ENCODE results near the gene OR1I1. TPM values are rescaled to one million over a fixed set of nuclear protein-coding genes. Genes with fewer than 3 reads are reported as not detected.
A peak's percentile ranks its signal among the peaks of the same experiment; 100 is the strongest.
"Not testable (repeated sequence)": the region's sequence is repeated elsewhere in the genome, so short reads cannot be mapped to it uniquely, and the experiment has no call there.

The OR1I1 gene
- total RNA-seq, 1 donor from 2014 or later = not detected

DNA sequence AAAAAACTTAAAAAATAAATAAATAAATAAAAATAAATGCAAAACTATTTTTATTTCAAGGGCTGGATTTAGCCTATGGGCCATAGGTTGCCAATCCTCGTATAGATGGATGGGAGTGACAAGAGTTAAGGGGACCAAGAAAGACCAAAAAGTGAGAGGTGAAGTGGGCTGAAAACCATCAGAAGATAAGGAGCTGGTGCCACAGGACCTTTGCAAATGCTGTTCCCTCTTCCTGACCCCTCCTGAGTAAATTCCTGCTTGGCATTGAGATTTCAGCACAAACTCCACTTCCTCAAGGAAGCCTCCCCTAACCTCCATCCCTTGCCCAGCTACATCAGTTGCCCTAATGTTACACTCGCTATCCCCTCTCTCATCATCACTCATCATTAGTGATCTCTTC, 11.0 kb downstream of the OR1I1 start:
- DNase-seq (no peak), ATAC-seq (ENCODE audit: poor library complexity) (no peak)
- intact Hi-C loops (cut with DNase I) = loop anchor here (5.0 kb wide), 1 partner anchor 459 kb away; no protein-coding TSS in a partner anchor

DNA sequence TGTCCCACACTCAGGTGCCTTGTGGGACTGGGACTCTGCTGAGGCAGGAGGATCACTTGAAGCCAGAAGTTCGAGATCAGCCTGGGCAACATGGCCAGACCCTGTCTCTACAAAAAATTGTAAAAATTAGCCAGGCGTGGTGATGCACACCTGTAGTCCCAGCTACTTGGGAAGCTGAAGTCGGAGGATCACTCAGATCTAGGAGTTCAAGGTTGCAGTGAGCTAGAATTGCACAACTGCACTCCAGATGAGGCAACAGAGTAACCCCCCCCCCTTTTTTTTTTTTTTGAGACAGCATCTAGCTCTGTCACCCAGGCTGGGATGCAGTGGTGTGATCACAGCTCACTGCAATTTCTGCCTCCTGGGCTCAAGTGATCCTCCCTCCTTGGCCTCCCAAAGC, 14.2 kb downstream of the OR1I1 start:
- no peak for DNase-seq
- no peak for ATAC-seq (ENCODE audit: poor library complexity)
- intact Hi-C loops (cut with DNase I) = no loop called here

DNA sequence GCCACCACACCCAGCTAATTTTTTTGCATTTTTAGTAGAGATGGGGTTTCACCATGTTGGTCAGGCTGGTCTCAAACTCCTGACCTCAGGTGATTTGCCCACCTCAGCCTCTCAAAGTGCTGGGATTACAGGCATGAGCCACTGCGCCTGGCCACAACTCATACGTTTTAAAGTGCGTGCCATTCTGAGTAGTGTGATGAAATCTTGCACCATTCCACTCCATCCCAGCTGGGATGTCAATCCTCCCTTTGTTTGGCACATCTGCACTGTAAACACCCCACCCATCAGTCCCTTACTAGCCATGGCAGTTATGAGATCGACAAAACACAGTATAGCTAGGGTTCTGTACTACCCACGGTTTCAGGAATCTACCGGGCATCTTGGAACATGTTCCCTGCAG, 16.0 kb downstream of the OR1I1 start:
- ATAC-seq (ENCODE audit: poor library complexity); DNase-seq; intact Hi-C loops (cut with DNase I): not testable (repeated sequence)

DNA sequence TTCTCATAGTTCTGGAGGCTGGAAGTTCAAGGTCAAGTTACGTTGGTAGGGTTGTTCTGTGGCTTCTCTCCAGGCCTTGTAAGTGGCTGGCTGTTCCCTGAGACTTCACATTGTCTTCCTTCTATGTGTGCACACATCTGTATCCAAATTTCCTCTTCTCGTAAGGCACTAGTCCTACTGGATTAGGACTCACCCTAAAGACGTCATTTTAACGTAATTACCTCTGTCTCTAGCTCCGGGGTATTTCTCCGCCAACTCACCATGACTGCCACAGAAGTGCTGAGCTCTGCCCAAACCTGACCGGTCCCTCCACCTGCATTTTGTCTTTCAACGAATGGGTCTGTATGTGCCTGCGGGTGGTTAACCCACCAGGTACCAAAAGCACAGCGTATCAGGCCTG, 16.4 kb downstream of the OR1I1 start:
- no peak for ATAC-seq (ENCODE audit: poor library complexity)
- DNase-seq = no peak
- intact Hi-C loops (cut with DNase I) = no loop called here

DNA sequence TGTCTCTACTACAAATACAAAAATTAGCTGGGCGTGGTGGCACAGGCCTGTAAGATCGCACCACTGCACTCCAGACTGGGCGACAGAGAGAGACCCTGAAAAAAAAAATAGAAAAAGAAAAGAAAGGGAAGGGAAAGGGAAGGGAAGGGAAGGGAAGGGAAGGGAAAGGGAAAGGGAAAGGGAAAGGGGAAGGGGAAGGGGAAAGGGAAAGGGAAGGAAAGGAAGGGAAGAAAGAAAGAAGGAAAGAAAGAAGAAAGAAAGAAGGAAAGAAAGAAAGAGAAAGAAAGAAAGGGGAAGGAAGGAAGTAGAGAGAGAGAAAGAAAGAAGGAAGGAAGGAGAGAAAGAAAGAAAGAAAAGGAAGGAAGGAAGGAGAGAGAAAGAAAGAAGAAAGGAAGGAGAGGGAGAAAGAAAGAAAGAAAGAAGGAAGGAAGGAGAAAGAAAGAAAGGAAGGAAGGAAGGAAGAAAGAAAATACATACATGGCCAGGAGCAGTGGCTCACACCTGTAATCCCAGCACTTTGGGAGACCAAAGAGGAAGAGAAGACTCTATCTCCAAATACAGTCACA, 17.1 kb downstream of the OR1I1 start:
- no peak for DNase-seq
- ATAC-seq (ENCODE audit: poor library complexity) = no peak
- intact Hi-C loops (cut with DNase I) = no loop called here

DNA sequence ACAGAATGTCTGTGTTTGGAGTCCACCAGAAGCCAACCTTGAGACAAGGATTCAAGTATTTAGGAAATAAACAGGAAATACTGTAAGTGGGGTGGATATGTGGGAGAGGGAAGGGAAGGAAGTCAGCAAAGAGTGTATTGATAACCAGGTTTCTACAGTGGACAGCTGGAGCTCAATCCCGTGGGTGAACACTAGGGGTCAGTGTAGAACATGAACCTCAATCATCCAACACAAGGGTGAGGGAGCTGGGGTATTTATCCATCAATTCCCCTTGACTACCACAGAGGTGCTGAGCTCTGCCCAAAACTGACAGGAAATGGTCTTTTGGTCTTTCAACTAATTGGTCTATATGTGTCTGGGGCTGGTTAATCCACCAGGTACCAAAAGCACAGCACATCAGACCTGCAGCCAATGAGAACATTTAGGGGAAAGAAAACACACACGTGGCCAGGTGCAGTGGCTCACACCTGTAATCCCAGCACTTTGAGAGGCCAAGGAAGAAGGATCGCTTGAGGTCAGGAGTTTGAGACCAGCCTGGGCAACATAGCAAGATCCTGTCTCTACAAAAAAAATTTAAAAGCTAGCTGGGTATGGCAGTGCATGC, 19.6 kb downstream of the OR1I1 start:
- DNase-seq (no peak), ATAC-seq (ENCODE audit: poor library complexity) (peak; percentile 66)
- intact Hi-C loops (cut with DNase I) = loop anchor here (2.0 kb wide), 1 partner anchor 49 kb away; no protein-coding TSS in a partner anchor

DNA sequence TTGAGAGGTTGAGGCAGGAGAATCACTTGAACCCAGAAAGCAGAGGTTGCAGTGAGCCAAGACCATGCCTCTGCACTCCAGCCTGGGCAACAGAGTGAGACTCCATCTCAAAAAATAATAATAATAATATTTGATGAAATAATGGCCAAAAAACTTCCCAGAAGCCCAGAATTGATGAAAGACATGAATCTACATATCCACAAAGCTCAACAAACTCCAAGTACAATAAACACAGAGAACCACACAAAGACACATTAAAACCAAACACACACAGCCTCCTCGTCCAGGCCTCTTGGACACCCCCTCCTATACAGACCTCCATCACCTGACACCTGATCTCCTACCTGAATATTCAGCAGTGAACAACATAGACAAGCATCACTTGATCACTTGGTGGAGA, 22.0 kb downstream of the OR1I1 start:
- DNase-seq = no peak
- no peak for ATAC-seq (ENCODE audit: poor library complexity)
- intact Hi-C loops (cut with DNase I) = no loop called here

DNA sequence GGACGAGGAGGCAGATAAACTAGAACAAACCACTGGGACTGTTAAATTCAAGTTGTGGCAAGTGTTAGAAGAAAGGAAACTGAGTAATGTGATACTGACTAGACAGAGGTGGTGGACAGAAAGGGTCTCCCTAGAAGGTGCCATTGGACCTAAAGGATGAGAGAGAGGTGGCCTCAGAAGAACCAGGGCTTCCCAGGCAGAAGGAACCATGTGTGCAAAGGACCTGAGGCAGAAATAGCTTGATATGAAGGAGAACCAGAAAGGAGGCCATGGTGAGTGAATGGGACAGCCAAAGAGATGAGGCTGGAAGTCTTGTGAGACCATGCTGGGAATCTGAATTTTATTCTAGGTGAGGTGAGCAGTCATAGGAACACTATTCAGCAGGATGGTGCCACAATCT, 22.4 kb downstream of the OR1I1 start:
- intact Hi-C loops (cut with DNase I) = no loop called here
- no peak for ATAC-seq (ENCODE audit: poor library complexity)
- DNase-seq = no peak

DNA sequence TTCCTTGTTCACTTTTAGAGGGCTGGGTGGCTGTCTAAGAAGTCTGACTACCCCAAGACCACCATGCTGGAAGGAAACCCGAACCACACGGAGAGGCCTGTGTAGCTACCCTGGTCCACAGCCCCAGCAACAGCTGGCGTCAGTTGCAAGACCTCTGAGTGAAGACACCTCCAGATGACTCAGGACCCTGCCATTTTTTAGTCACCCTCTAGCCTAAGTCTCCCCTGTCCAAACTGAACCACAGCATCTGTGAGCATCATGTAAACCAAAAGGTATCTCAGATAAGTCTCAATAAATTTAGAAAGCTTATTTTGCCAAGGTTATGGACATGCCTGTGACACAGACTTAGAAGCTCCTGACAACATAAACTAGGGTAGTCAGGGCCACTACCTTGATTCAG, 23.0 kb downstream of the OR1I1 start:
- intact Hi-C loops (cut with DNase I) = no loop called here
- DNase-seq = no peak
- ATAC-seq (ENCODE audit: poor library complexity) = no peak

DNA sequence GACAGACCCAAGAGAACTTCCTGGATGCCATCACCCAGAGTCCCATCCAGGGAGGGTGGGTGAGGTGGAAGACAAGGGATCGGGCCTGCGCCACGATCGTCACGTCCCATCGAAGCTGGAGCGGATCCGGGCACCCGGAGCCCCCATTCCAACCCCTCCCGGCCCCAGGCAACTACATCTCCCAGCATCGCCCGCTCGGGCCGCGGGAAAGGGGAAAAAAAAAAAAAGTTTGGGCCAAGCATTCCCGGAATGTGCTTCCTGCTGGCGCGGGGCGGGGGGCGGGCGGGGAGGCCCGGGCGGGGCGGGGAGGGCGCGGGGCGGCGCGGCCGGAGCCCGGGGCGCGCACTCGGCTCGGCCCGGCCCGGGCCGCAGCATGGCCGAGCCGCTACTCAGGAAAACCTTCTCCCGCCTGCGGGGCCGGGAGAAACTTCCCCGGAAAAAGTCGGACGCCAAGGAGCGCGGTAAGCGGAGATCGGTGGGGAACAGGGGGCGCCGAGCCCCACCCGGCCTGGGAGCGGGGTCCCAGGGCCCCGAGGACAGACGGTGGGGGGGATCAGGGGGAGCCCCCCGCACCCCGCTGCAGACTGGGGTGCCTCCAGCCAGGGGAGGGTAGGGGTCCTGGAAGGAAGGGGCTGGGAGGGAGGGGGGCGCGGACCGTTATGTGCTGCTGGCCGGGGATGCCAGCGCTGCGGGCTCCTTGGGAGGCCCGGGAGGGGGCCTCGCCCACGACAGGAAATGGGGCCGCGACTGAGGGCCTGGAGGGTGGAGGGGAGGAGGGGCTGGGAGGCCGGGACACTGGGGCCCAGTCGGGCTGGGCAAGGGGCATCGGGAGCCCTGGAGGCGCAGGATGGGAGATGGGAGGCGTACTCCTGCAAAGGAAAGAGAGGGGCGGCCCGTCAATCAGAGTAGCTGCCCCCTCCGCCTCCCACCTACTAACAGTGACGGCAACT, 25.3 kb downstream of the OR1I1 start, which contains the start of gene SYDE1:
Gene SYDE1, plus strand, starts transcription at position 341 of the 950 bp plus-strand sequence. Its CDS starts 33 bp downstream, at position 374.
- intact Hi-C loops (cut with DNase I) = no loop called here
- DNase-seq = peak; percentile 67

DNA sequence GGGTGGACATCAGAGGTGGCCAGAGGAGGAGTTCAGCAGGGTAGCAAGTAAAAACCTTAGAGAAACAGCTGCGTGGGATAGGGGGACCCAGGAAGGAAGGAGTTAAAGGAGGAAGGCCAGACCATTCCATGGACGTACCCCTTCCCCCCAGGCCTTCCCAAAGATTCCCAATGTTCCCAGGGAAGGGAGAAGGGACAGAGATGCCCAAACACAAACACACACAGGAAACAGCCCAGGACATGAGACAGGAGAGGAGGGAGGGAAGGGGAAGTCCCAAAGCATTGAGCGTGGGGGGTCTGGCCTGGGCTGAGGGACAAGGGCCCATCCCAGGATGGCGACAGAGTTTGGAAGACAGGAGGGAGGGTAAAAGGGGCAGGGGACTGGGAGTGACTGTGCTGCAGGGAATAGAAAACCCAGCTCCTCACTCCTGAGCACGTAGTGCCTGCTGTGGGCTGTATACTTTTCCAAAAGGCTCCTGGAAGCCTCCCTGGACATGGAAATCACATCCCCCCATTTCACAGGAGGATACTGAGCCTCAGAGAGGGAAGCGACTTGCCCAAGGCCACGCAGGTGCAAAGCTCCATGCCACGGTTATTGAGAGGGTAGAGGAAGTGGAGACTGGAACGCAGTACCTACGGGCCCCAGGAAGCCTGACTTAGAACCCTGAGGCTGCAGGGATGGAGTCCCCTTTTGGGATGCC, 26.3 kb downstream of the OR1I1 start:
- DNase-seq = no peak
- intact Hi-C loops (cut with DNase I) = no loop called here
- peak; percentile 7 for ATAC-seq (ENCODE audit: poor library complexity)

More for the DNA sequence above, 25.3 kb downstream of the OR1I1 start, which contains the start of gene SYDE1:
- ATAC-seq (ENCODE audit: poor library complexity) = peak; percentile 81

DNA sequence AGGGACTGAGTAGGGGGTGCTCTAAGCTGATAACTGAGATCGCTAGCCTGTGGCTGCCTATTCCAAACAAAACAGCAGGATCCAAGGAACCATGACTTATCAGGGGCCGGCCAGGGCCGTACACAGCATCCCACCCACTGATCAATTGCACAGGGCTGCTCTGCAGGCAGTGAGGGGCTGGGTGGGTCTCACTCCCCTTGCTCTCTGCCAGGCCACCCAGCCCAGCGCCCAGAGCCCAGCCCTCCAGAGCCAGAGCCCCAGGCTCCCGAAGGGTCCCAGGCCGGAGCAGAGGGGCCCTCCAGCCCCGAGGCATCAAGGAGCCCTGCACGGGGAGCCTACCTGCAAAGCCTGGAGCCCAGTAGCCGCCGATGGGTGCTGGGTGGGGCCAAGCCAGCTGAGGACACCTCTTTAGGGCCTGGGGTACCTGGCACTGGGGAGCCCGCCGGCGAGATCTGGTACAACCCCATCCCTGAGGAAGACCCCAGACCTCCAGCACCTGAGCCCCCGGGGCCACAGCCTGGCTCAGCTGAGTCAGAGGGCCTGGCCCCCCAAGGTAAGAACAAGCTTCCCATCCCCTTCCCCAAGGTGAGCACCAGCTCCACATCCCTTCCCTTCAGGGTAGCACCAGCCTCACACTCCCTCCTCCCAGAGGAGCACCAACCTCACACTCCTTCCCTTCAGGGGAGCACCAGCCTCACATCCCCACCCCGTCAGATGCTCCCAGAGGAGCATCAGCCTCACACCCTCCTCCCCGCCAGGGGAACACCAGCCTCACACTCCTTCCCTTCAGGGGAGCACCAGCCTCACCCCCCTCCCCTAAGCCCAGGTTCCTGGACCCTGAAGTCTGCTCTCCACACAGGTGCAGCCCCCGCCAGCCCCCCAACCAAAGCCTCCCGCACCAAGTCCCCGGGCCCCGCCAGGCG, 27.1 kb downstream of the OR1I1 start:
- intact Hi-C loops (cut with DNase I) = no loop called here
- DNase-seq = no peak
- ATAC-seq (ENCODE audit: poor library complexity) = no peak

DNA sequence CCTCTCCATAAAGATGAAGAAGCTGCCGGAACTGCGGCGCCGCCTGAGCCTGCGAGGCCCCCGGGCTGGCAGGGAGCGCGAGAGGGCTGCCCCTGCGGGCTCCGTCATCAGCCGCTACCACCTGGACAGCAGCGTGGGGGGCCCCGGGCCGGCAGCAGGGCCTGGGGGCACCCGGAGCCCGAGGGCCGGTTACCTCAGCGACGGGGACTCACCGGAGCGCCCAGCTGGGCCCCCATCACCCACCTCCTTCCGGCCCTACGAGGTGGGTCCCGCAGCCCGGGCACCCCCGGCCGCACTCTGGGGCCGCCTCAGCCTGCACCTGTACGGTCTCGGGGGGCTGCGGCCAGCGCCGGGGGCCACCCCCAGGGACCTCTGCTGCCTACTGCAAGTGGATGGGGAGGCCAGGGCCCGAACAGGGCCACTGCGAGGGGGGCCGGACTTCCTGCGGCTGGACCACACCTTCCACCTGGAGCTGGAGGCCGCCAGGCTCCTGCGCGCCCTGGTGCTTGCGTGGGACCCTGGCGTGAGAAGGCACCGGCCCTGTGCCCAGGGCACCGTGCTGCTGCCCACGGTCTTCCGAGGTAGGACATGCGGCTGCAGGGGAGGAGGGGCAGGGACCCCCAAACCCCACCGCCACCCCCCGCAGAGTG, 27.9 kb downstream of the OR1I1 start:
- intact Hi-C loops (cut with DNase I) = loop anchor here (10.0 kb wide), 1 partner anchor 145 kb away; no protein-coding TSS in a partner anchor
- DNase-seq = no peak
- ATAC-seq (ENCODE audit: poor library complexity) = no peak

DNA sequence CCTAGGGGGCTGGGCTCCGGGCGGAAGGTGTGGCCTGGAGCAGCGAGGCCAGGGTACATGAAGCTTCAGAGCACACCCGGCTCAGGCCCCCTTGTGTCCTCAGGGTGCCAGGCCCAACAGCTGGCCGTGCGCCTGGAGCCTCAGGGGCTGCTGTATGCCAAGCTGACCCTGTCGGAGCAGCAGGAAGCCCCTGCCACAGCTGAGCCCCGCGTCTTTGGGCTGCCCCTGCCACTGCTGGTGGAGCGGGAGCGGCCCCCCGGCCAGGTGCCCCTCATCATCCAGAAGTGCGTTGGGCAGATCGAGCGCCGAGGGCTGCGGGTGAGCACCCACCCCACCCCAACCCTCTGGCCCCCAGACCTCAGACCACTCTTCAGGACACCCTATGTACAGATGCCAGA, 28.4 kb downstream of the OR1I1 start:
- intact Hi-C loops (cut with DNase I) = loop anchor here (10.0 kb wide), 1 partner anchor 144 kb away; no protein-coding TSS in a partner anchor
- ATAC-seq (ENCODE audit: poor library complexity) (no peak), DNase-seq (no peak)

DNA sequence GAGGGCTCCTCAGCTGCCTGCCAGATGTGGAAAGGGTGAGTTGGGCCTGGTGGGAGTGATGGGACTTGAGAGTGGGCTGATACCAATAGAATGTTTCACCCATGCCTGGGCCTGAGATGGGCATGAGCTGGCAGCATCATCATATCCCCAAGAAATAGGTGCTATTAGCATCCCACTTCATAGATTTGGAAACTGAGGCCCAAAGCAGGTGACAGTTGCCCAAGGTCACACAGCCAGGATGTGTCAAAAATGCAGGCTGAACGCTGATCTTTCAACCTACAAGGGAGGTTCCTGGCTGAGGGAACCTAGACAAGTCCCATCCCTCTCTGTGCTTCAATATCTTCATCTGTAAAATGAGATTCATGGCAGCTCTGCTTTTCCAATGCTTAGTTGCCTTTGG, 29.7 kb downstream of the OR1I1 start:
- ATAC-seq (ENCODE audit: poor library complexity) (no peak), DNase-seq (no peak)
- intact Hi-C loops (cut with DNase I) = loop anchor here (10.0 kb wide), 1 partner anchor 143 kb away; no protein-coding TSS in a partner anchor

DNA sequence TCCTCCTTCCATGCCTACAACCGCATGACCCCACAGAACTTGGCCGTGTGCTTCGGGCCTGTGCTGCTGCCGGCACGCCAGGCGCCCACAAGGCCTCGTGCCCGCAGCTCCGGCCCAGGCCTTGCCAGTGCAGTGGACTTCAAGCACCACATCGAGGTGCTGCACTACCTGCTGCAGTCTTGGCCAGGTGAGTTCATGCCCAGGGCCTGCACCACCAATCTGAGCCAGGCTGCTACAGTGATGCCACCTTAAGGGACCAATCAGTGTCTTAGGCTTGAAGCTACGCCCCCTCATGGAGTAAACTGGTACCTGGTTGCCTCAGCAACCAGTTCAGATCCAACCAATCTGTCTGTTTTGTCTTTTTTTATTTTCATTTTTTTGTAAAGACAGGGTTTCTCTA, 30.4 kb downstream of the OR1I1 start:
- no peak for ATAC-seq (ENCODE audit: poor library complexity)
- DNase-seq = no peak
- intact Hi-C loops (cut with DNase I) = loop anchor here (10.0 kb wide), 1 partner anchor 142 kb away; no protein-coding TSS in a partner anchor

Measured in Right ventricle myocardium superior (tissue), 1 donor.